GM12891 (cell line): ENCODE measurements around the gene TRIM27.

Experiments
- PAX5 ChIP-seq: IDR thresholded peaks from 2 replicates; pipeline ENCODE4 v1.6.1; 2011; ENCODE audit warnings: low read length, moderate library complexity, mild to moderate bottlenecking; ENCODE audit not compliant: insufficient read depth, severe bottlenecking
- POLR2A ChIP-seq: IDR thresholded peaks from 2 replicates; pipeline ENCODE4 v1.6.1; 2011; ENCODE audit warnings: low read depth, low read length, control low read depth
- POLR2AphosphoS5 ChIP-seq: IDR thresholded peaks from 2 replicates; pipeline ENCODE4 v1.6.1; 2011; ENCODE audit warnings: low read depth, low read length, control low read depth
- SPI1 ChIP-seq: IDR thresholded peaks from 2 replicates; pipeline ENCODE4 v1.6.1; 2011; ENCODE audit warnings: low read depth, low read length, control low read depth
- TAF1 ChIP-seq: IDR thresholded peaks from 2 replicates; pipeline ENCODE4 v1.6.1; 2011; ENCODE audit warnings: low read depth, low read length, control low read depth

DNA sequence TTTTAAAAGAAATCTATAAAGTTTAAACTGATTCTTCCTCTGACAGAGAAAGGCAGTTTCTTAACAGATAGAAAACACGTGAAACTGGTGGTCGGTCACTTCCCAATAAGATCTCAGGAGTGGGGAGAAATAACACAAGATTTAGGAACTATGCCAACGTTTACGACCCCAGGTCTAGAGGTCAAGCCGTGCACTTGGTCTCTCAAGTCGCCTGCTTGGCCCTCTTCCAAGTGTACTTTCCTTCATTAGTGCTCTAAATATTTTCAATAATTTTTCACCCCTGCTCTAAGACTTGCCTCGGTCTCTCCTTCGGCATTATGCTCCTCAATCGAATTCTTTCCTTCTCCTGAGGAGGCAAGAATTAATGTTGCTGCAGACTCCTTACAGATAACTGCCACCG lies 61.7 kb downstream of the TRIM27 start:
- TF ChIP-seq POLR2A (no peak), POLR2AphosphoS5 (no peak), TAF1 (no peak), SPI1 (no peak), PAX5 (no peak)
